Stimulated activated CD8-positive, alpha-beta memory T cell treated with anti-CD3 and anti-CD28 coated beads, Interleukin-4, amount 100 ng/mL, for 1 hour (primary cell): Measurements from ENCODE around the gene ZFAND2A.

Experiments used
- DNase-seq, 2 donors: peaks; one replicate each; pipeline ENCODE4 v3.0.0-alpha.2; 2020; ENCODE audit warnings: low read depth in 2 of 2, low spot score in 1 of 2

Gene ZFAND2A

GRCh38 chr7:1110358-1110757 lies 49.6 kb downstream of the ZFAND2A start:
- no peak for DNase-seq

- no peak for DNase-seq
These were observed 50.2 kb downstream of the ZFAND2A start for GRCh38 chr7:1109581-1110310.

GRCh38 chr7:1108264-1108920 lies 51.6 kb downstream of the ZFAND2A start:
- DNase-seq, result no peak

GRCh38 chr7:1106793-1107421 lies 53.1 kb downstream of the ZFAND2A start:
- DNase-seq, result no peak

GRCh38 chr7:1106063-1106792 lies 53.8 kb downstream of the ZFAND2A start:
- DNase-seq, result no peak

- no peak for DNase-seq
These were observed 54.8 kb downstream of the ZFAND2A start for GRCh38 chr7:1105189-1105588.

- DNase-seq, result no peak
These were observed 55.3 kb downstream of the ZFAND2A start for GRCh38 chr7:1104516-1105179.

- DNase-seq, result no peak
These were observed 56.0 kb downstream of the ZFAND2A start for GRCh38 chr7:1103789-1104515.

GRCh38 chr7:1103009-1103788 lies 56.8 kb downstream of the ZFAND2A start:
- DNase-seq, result no peak
